HG03095 (cell line): ENCODE measurements around the gene PKD2L2.
"Not testable (repeated sequence)": the region's sequence is repeated elsewhere in the genome, so short reads cannot be mapped to it uniquely, and the experiment has no call there.

Source experiments
- ATAC-seq: cut with Tn5 transposase; IDR thresholded peaks from one replicate; pipeline ENCODE4 v1.9.1; 2021; ENCODE audit warnings: moderate library complexity; ENCODE audit not compliant: unreplicated experiment

The PKD2L2 gene

DNA sequence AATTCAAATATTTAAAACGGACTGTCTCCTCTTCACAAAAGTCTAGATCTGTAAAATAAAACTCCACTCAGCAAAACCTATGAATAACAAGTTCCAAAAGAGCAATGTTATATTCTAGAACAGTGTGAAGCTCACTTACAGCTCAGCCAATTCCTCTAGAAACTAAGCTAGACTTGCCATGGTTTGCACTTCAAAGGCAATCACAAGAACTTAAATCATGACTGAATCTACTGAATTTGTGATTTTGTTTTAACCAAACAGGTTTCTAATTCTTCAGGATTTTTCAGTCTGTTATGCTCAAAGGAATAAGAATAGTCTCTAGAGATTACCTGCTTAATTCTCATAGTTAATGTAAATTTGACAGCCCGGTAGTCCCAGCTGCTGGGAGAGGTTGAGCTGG is 1.4 kb upstream of the PKD2L2 start:
- no peak for ATAC-seq

DNA sequence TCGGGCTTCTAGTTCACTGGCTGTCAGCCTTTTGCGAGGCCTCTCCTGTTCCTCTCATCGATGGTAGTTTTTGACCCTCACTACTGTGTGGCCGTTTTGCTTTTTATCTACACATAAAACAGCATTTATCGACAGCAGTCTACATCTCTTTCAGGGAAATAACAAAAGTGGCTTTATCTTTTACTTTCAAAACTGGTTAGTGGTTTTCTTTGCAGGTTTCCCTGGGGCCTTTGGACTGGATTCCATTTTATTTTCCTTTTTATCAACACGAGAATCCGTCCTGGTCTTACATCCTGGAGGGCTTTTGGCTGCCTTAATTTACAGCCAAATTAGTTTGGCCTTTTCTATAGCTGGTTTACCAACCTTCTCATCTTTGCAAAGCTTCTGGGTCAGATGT is 793 bp upstream of the PKD2L2 start:
- ATAC-seq: no peak

- no peak for ATAC-seq
Measured at GRCh38 chr5:137890845-137891244, 1.6 kb downstream of the PKD2L2 start.

- ATAC-seq: no peak
Measured at GRCh38 chr5:137891849-137892248, 2.6 kb downstream of the PKD2L2 start.

DNA sequence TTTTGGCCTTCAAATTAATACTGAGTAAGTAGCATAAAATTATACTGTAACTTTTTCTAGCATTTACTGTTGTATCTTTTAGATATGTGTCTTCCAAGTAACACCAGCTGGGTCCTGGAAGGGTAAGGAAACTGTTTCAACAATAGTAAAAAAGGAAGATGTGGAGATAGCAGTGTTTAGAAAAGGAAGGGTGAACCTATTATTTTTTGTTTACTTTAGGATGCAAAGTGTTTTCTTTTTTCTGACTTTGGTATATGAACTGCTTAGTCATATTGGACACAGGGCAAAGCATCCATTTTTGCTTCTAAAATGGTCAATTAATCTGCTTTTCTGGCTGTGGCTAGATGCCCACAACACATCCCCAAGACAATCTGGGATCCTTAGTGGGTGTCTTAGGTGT is 5.3 kb downstream of the PKD2L2 start:
- ATAC-seq: no peak

GRCh38 chr5:137896560-137896959 is 7.3 kb downstream of the PKD2L2 start:
- ATAC-seq: no peak

DNA sequence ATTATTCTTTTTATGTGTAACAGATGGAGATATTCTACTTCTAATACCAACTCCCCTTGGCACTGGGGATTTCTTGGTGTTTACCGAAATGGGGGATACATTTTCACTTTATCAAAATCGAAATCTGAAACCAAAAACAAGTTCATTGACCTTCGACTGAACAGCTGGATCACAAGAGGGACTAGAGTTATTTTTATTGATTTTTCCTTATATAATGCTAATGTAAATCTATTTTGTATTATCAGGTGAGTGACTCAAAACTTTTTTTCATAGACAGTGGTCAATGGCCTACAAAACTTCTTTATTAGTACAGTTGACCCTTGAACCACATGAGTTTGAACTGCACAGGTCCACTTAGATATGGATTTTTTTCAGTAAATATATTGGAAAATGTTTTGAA is 10.2 kb downstream of the PKD2L2 start:
- no peak for ATAC-seq

GRCh38 chr5:137901011-137901817 is 12.0 kb downstream of the PKD2L2 start:
- ATAC-seq: no peak

DNA sequence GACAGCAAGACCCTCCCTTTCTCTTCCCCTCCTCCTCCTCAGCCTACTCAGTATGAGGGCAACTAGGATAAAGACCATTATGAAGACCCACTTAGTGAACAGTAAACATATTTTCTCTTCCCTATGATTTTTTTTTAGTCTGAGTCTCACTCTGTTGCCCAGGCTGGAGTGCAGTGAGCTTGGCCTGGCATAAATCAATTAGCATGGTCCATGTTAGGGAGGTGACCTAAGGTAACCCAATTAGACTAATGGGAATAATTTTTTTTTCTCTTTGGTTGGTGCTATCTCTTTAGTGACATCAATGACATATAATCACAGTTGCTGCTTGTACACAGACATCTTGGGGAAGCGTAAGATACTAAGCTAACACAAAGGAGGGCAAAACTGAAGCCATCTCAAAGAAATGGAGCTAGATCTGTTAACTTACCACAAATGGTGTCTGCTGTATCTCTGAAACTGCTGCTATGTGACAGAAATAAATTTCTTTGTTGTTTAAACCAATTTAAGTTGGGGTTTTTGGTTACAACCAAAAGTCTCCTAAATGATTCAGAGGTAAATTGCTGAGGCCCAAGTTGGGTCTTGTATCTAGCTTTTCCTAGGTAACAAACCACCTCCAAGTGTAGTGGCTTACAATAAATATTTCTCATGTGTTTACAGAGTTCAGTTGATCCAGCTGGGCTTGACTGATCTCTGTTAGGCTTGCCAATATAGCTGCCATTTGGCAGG is 13.3 kb downstream of the PKD2L2 start:
- no peak for ATAC-seq

DNA sequence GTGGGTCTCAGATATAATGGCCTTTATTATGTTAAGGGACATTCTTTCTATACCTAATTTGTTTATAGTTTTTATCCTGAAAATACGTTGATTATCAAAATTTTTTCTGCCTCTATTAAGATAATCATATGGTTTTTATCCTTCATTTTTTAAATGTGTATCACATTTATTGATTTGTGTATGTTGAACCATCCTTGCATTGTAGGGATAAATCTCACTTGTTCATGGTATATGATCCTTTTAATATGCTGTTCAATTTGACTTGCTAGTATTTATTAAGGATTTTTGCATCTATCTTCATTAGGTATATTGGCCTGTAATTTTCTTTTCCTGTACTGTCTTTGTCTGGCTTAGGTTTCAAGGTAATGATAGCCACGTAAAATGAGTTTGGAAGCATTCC is 25.5 kb downstream of the PKD2L2 start:
- ATAC-seq: no peak

- no peak for ATAC-seq
Measured at GRCh38 chr5:137916923-137917322, 27.7 kb downstream of the PKD2L2 start.

- ATAC-seq: no peak
Measured at GRCh38 chr5:137921931-137922330, 32.7 kb downstream of the PKD2L2 start.

GRCh38 chr5:137923856-137924255 is 34.6 kb downstream of the PKD2L2 start:
- ATAC-seq: no peak

GRCh38 chr5:137932800-137933199 is 43.5 kb downstream of the PKD2L2 start:
- ATAC-seq: no peak

DNA sequence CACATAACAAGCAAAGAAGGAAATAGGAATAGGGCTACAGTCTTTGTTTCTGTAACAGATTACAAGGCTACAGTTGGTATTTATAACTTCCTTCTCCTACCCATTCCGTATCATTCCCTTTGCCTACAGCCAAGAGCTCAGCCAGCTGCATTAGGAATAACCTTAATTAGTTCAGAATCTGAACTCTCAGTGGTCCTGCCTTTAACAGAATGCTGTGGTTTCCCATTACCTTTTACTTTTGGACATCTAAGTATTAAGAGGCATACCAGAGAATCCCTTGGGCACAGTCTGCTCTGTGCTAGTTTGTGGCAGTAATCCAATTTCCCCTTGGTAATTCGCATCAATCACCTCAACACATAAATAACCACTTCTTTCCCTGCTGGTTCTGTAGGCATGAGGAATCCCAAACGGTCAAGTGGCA is 44.2 kb downstream of the PKD2L2 start:
- ATAC-seq: no peak

- no peak for ATAC-seq
Measured at GRCh38 chr5:137935190-137935589, 45.9 kb downstream of the PKD2L2 start.

- no peak for ATAC-seq
Measured at GRCh38 chr5:137935694-137936093, 46.4 kb downstream of the PKD2L2 start.

DNA sequence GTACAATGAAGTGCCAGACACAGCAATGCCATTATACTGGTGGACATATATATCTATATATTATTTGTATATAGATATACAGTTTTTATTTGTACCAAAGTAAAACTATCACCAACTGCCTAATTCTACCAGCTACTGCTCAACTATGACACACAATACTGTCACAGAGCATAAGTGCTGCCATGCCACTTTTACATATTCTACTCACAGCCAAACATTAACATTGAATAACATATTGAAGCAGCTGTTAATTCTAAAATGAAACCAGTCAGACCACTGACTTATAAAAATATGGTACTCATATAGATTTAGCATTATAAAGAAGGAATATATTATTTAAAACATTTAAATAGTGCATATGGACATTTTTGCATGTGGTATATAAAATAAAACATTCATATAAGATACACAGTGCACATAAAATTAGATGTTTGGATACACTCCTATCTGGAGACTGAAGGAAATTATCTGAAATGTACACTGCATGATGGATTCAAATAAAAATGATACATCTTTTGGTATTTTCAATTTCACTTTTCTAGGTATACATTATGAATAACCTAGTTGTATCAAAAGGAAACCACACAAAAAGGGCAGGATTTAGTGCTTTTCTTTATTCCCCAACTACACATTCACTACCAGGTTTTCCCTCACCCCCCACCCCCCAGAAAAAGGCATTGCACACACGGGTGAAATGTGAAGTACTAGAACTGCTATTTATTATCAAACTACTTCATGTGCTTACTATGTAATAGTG is 48.9 kb downstream of the PKD2L2 start:
- ATAC-seq: no peak

DNA sequence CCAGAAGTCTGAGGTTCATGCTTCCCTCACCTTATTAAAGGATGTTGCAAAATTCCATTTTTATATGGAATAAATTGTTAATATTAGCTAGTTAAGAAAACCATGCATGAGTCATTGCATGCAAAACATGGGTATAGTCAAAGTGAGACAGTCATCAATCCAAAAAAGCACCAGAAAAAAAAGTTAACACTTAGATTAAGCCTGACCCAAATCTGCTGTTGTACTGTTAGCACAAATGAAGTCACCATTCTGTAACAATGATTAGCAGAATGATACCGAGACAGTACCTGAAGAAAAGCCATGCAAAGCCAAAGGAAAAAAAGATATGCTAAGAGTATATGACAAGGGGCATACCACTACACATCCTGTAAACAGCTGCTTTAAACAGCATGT is 49.5 kb downstream of the PKD2L2 start:
- peak; percentile 43 for ATAC-seq

- no peak for ATAC-seq
Measured at GRCh38 chr5:137939331-137939730, 50.1 kb downstream of the PKD2L2 start.

GRCh38 chr5:137944280-137944679 is 55.0 kb downstream of the PKD2L2 start:
- not testable (repeated sequence) for ATAC-seq

GRCh38 chr5:137945825-137946224 is 56.6 kb downstream of the PKD2L2 start:
- no peak for ATAC-seq
